ENCODE measurements around the gene SIGLEC5. TPM values are rescaled to one million over a fixed set of nuclear protein-coding genes. Genes with fewer than 3 reads are reported as not detected.

SIGLEC5 gene
- total and polyA plus RNA-seq, 2 of the 8 experiments (the other 6 are each of a cell fraction or from before 2014, with no cell fraction given): not detected

- no peak for TF ChIP-seq TCF12 (IDR thresholded peaks at IDR 0.05; ENCODE audit: low read depth, low read length)
These were observed 31.1 kb downstream of the SIGLEC5 start (continued) for GRCh38 chr19:51599084-51599483.
